Breast epithelium (tissue), 3 donors: ENCODE data around the gene PARD3B.

Experiments
- POLR2A ChIP-seq: fragments of 450-650 bp; IDR thresholded peaks from one replicate; pipeline ENCODE4 v1.6.1; 2016; ENCODE audit warnings: antibody characterized with exemption, mild to moderate bottlenecking, moderate library complexity
- POLR2AphosphoS5 ChIP-seq, 3 donors: sonication (generic); formaldehyde crosslinking; IDR thresholded peaks; one replicate each; pipeline ENCODE4 v1.6.1; 2017; ENCODE audit warnings: antibody characterized with exemption in 3 of 3

DNA sequence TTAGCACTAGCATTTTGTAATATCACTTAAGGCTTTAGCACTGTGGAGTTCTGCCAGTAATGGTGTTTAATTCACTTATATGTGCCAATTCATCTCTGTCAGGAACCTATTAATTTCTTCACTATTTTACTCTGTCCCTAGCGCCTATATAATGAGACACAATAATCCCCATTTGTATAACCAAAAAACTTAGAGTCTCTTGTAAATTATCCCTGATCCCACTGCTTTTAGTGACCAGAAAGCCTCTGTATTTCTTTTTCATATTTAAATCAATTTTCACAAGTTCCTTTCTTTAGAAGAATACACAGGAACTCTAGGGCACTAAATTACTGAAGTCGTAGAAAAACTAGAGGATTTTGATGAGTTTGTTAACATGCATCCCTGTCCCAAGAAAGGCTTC is 894.3 kb downstream of the PARD3B start:
- TF ChIP-seq POLR2A, result no peak
- TF ChIP-seq POLR2AphosphoS5 (IDR thresholded peaks at IDR 0.05), result no peak
